Measurements from ENCODE around the gene KRTAP22-1.

The KRTAP22-1 gene

DNA sequence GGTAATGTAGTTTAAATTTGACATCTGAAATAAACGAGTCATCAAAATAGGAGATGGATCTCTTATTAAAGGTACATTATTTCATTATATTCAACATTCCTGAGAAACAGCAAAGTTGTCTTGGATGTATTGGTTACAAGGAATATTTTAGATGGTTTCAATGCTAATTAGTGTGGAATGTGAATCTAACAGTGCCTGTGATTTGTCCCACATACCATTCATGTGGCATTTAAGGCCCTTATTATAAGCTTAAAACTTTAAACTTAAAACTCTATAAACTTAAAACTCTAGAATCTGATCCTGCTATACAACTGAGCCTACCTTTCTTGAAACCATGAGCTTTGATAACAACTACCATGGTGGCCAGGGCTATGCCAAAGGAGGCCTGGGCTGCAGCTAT lies at the start of gene KRTAP22-1:
TSS of gene KRTAP22-1 (plus strand) at position 301 of the 400 bp plus-strand sequence.
- no peak for DNase-seq (ENCODE audit: low spot score)

DNA sequence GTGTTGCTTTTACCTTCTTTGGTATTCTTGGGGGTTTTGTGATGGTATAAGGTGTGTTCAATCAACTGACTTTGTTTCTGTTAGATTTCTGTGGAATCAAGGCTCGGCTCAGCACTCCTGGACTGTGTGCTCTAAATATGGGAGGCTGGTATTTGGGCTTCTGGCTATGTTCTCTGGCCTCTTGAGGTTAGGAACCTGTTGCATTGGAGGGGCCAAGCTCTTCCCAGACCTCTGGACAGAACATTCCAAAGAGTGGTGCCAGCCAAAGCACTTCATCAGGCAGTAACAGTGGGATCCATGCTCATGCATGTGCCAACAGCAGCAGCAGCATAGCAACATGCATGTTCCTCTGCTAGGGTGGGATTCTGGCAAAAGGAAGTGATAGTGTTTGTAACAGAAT lies 48.1 kb upstream of the KRTAP22-1 start:
- DNase-seq (ENCODE audit: low spot score): no peak

- no peak for DNase-seq (ENCODE audit: low spot score)
Observed at GRCh38 chr21:30555095-30555494, 45.8 kb upstream of the KRTAP22-1 start.

DNA sequence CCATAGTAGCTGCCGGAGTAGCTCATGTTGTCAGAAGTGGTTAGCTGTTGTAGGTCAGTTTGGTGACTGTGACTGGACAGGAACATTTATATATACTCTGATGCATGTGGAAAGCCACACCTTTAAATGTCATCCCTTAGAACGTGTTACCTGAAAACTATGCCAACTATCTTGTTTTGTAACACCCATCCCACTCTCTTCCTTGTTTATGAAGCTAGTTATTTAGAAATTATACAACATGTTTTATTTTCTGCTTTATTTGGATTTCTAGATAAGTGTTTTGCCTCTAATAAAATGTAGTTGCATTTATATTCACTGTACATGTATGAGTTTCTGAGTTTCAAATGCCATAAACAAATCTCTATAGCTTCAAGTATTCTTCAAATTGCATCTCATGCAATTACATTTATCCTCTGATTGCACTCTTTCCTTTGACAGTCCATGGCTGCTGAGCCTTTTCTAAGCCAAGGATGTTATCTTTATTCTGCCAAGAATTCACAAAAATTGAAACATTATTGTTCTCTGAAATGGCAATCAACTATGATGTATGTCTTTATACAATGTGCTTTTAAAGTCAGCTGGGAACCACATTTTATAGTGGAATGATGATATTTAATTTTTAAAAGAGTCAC lies 39.5 kb upstream of the KRTAP22-1 start, which contains the start of gene KRTAP19-7:
TSS of gene KRTAP19-7 (minus strand) at position 51 of the 632 bp plus-strand sequence. CDS start at position 26, 25 bp downstream.
- no peak for DNase-seq (ENCODE audit: low spot score)

DNA sequence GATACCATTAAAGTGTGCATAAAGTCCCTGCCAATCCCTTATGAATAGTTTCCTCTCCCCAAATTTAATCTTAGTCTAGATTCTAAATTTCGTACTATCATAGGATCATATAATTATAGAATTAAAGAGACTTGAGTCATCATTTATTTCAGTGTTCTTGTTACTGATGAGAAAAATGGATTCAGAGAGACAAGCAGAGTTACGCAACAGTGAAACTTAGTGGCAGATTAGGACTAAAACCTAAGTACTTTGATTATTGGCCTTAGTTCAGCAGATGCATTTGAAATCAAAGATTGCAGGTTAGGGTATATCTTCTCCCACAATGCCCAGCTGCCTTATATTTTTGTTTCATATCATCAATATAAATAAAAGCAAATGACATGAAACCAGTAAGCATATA lies 38.9 kb upstream of the KRTAP22-1 start:
- no peak for DNase-seq (ENCODE audit: low spot score)

GRCh38 chr21:30563072-30563471 lies 37.8 kb upstream of the KRTAP22-1 start:
- no peak for DNase-seq (ENCODE audit: low spot score)

- DNase-seq (ENCODE audit: low spot score): no peak
Observed at GRCh38 chr21:30563630-30564029, 37.3 kb upstream of the KRTAP22-1 start.

GRCh38 chr21:30567617-30568016 lies 33.3 kb upstream of the KRTAP22-1 start:
- DNase-seq (ENCODE audit: low spot score): no peak

- no peak for DNase-seq (ENCODE audit: low spot score)
Observed at GRCh38 chr21:30577766-30578165, 23.1 kb upstream of the KRTAP22-1 start.

DNA sequence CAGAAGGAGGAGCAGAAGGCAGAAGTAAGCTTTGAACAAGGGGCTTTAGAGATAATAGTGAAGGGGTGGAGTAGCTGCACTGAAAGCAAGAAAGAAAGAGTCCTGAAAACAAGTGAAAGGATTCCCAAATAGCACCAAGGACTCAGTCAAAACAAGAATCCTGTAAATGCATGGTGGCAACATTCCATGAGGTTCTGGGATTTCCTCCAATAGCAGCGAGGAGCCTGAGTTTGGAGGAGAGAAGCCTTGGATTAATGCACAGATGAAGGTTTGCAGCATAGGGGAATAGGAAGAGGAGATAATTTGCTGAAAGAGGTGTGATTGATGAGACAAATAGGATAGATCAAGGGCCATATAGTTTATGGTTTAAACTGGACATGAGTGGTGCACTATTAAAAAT lies 21.5 kb upstream of the KRTAP22-1 start:
- no peak for DNase-seq (ENCODE audit: low spot score)

GRCh38 chr21:30580132-30580531 lies 20.8 kb upstream of the KRTAP22-1 start:
- no peak for DNase-seq (ENCODE audit: low spot score)

GRCh38 chr21:30582870-30583269 lies 18.0 kb upstream of the KRTAP22-1 start:
- no peak for DNase-seq (ENCODE audit: low spot score)

GRCh38 chr21:30590297-30590696 lies 10.6 kb upstream of the KRTAP22-1 start, which contains the start of gene KRTAP22-2:
KRTAP22-2 (minus strand) TSS chr21:30590397.
- DNase-seq (ENCODE audit: low spot score): no peak

DNA sequence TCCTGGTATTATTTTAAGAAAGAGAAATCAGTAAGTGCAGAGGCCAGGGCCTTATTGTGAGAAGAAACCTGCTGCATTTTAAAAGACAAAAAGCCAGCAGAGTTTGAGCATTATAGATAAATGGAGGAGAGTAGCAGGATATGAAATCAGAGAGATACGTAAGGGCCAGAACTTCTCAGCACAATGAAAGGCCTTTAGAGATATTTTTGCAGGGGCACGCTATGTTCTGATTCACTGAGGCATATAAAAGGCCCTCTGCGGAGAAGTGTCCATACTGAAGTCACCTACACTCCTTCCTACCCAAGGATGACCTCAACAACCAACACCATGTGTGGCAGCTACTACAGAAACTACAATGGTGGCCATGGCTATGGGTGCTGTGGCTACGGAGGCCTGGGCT lies 8.7 kb upstream of the KRTAP22-1 start, which contains the start of gene KRTAP6-3:
TSS of gene KRTAP6-3 (plus strand) at position 301 of the 400 bp plus-strand sequence. CDS start at position 307, 6 bp downstream.
- no peak for DNase-seq (ENCODE audit: low spot score)

- no peak for DNase-seq (ENCODE audit: low spot score)
Observed at GRCh38 chr21:30598802-30599201, 2.1 kb upstream of the KRTAP22-1 start, which contains the start of gene KRTAP6-2. KRTAP6-2 (minus strand) TSS chr21:30598902; CDS start chr21:30598874, 28 bp downstream.

DNA sequence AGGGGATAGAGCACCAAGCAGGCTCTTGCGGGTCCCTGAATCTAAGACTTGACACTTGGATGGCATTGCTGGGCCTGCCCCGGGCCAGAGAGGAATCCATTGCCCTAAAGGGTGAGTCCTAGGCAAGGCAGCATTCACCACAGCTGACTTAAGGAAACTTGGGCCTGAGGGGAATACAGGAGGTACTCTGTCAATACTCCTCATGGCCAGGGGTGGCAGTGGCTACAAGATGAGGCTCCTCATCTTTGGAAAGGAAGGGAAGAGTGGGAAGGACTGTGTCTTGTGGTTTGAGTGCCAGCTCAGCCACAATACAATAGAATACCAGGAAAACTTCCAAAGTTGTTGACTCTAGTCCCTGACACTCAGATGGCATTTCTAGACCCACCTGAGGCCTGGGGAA lies 5.1 kb downstream of the KRTAP22-1 start:
- DNase-seq (ENCODE audit: low spot score): no peak

DNA sequence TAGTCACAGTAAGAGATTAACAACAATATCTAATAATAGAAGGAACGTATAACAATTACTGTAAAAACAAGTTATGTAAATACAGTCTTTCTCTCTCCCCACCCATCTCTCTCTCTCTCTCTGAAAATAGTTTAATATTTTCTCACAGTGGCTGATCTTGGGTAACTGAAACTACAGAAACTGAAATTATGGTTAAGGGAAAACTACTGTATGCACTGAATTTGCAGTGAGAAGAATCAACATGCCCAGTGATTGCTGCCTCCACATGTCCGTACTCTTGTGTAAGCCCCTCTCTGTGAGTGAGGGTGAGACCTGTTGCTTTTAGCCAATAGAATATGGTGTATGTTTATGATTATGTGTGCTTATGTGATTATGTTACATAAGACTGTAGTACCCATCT lies 11.2 kb downstream of the KRTAP22-1 start:
- DNase-seq (ENCODE audit: low spot score): no peak

DNA sequence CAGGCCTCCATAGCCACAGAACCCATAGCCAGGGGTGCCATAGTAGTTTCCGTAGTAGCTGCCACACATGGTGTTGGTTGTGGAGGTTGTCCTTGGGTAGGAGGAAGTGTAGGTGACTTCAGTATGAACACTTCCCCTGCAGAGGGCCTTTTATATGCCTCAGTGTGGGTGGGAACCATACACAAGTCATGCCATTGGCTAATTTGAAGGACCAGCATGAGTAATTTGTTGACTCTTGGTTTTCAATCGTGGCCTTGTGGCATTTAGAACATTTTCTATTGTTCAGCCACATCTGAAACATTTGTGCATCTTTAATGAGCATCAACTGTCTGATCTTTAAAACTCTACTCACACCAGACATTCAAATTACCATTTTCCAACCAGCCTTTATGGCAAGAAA lies 12.9 kb downstream of the KRTAP22-1 start, which contains the start of gene KRTAP6-1:
TSS of gene KRTAP6-1 (minus strand) at position 95 of the 400 bp plus-strand sequence. CDS start at position 69, 26 bp downstream.
- no peak for DNase-seq (ENCODE audit: low spot score)

GRCh38 chr21:30615199-30615598 lies 14.3 kb downstream of the KRTAP22-1 start:
- DNase-seq (ENCODE audit: low spot score): no peak

DNA sequence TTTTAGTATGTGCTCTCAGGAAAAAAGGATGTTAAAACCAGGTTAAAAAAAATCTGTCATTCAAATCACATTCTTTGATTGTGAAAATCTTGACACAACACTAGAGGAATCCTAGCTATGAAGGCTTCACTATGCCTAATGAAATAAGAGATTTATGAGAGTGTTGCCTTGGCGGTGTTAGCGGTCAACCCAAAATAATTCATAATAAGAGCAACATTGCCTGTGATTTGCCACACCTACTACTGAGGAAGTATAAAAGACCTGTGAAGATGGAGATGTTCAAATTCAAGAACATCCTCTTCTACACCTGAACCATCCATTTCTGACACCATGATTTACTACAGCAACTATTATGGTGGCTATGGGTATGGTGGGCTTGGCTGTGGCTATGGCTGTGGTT lies 15.2 kb downstream of the KRTAP22-1 start, which contains the start of gene KRTAP20-1:
TSS of gene KRTAP20-1 (plus strand) at position 301 of the 400 bp plus-strand sequence. CDS start at position 331, 30 bp downstream.
- DNase-seq (ENCODE audit: low spot score): no peak

DNA sequence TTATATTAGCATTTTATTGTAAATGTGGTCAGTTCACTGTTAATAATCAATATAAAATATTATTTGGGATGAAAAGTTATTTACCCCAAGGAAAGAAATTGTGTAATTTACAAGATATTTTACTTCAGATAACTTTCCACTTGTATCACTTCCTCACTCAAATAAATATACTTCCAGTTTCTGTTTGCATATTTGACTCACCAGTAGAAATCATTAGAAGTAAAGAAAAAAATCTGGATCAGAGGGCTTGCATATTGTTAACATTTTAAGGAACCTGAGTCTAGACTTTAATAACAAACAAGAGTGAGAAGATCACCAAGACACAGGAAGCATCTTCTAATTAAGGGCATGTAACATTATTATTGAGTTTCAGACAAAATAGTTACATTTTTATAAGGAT lies 19.2 kb downstream of the KRTAP22-1 start:
- DNase-seq (ENCODE audit: low spot score): no peak

- DNase-seq (ENCODE audit: low spot score): no peak
Observed at GRCh38 chr21:30620522-30620921, 19.6 kb downstream of the KRTAP22-1 start, which contains the start of gene KRTAP20-4. KRTAP20-4 (plus strand) TSS chr21:30620627.

GRCh38 chr21:30623362-30623761 lies 22.5 kb downstream of the KRTAP22-1 start:
- DNase-seq (ENCODE audit: low spot score): no peak
